Neural progenitor cell (in vitro differentiated cells): ENCODE data around the gene CERS2. TPM values are rescaled to one million over a fixed set of nuclear protein-coding genes. Genes with fewer than 3 reads are reported as not detected.

Experiments
- DNase-seq: peaks from one replicate; pipeline ENCODE4 v3.0.0-alpha.2; 2016; ENCODE audit warnings: low spot score
- H2AFZ ChIP-seq: fragments of 200-600 bp; sonication (generic); replicated peaks from 2 replicates; pipeline ENCODE4 v1.6.1; 2016; ENCODE audit warnings: antibody characterized with exemption
- H3F3A ChIP-seq: fragments of 200-600 bp; sonication (generic); 2 replicates; pipeline ENCODE4 v1.6.1; 2016; ENCODE audit warnings: antibody characterized with exemption, low read depth
- H3K27ac ChIP-seq: fragments of 200-600 bp; sonication (generic); 2 replicates; pipeline ENCODE4 v1.5.1; 2016; ENCODE audit warnings: mild to moderate bottlenecking
- H3K27me3 ChIP-seq: fragments of 200-600 bp; sonication (generic); 2 replicates; pipeline ENCODE4 v1.6.1; 2016; ENCODE audit warnings: mild to moderate bottlenecking, moderate library complexity
- H3K36me3 ChIP-seq: fragments of 200-600 bp; sonication (generic); 2 replicates; pipeline ENCODE4 v1.5.1; 2016
- H3K4me1 ChIP-seq: fragments of 200-600 bp; sonication (generic); 2 replicates; pipeline ENCODE4 v1.6.1; 2016; ENCODE audit warnings: mixed run types
- H3K4me2 ChIP-seq: fragments of 200-600 bp; sonication (generic); 2 replicates; pipeline ENCODE4 v1.6.1; 2016
- H3K4me3 ChIP-seq: fragments of 200-600 bp; sonication (generic); 2 replicates; pipeline ENCODE4 v1.5.1; 2016
- H3K79me2 ChIP-seq: fragments of 200-600 bp; sonication (generic); 2 replicates; pipeline ENCODE4 v1.6.1; 2016; ENCODE audit warnings: low read depth
- H3K9ac ChIP-seq: fragments of 200-600 bp; sonication (generic); 2 replicates; pipeline ENCODE4 v1.6.1; 2016
- H3K9me3 ChIP-seq: fragments of 200-600 bp; sonication (generic); 2 replicates; pipeline ENCODE4 v1.5.1; 2016; ENCODE audit warnings: low read depth
- H4K20me1 ChIP-seq: fragments of 200-600 bp; sonication (generic); 2 replicates; pipeline ENCODE4 v1.6.1; 2016; ENCODE audit warnings: low read depth
- H3K27ac Mint-ChIP-seq: 3 replicates; pipeline ENCODE4 v1.8.0; 2021; ENCODE audit warnings: mixed read lengths
- H3K27me3 Mint-ChIP-seq: 2 replicates; pipeline ENCODE4 v1.8.0; 2022; ENCODE audit warnings: low read depth, mild to moderate bottlenecking, inconsistent platforms, moderate library complexity, mixed read lengths; ENCODE audit not compliant: insufficient read depth
- H3K36me3 Mint-ChIP-seq: 3 replicates; pipeline ENCODE4 v1.8.0; 2021; ENCODE audit warnings: mixed read lengths
- H3K4me1 Mint-ChIP-seq: 3 replicates; pipeline ENCODE4 v1.8.0; 2021; ENCODE audit warnings: mixed read lengths
- H3K4me3 Mint-ChIP-seq: 3 replicates; pipeline ENCODE4 v1.8.0; 2021; ENCODE audit warnings: mild to moderate bottlenecking, moderate library complexity, mixed read lengths
- H3K9me3 Mint-ChIP-seq: 3 replicates; pipeline ENCODE4 v1.8.0; 2020; ENCODE audit warnings: mixed read lengths
- EZH2 ChIP-seq: fragments of 200-600 bp; sonication (generic); IDR thresholded peaks from 2 replicates; pipeline ENCODE4 v1.6.1; 2017; ENCODE audit warnings: antibody characterized with exemption, mild to moderate bottlenecking, moderate library complexity
- EZH2phosphoT487 ChIP-seq: fragments of 200-600 bp; sonication (generic); IDR thresholded peaks from 2 replicates; pipeline ENCODE4 v1.6.1; 2017; ENCODE audit warnings: antibody characterized with exemption
- total RNA-seq: library from RNA; depleted of rRNA; stranded (reverse); fragments of >200 nt; gene quantifications from 2 replicates; pipeline ENCODE4 v1.2.3, GENCODE V29; 2015; ENCODE audit warnings: low replicate concordance
- TF ChIP-seq, protein P1 (sequence below): fragments of 200-600 bp; sonication (generic); IDR thresholded peaks from 2 replicates; pipeline ENCODE4 v1.5.1; 2017; ENCODE audit warnings: antibody characterized with exemption, mild to moderate bottlenecking

Gene CERS2
- total RNA-seq, 1 donor from 2014 or later: 104 TPM

DNA sequence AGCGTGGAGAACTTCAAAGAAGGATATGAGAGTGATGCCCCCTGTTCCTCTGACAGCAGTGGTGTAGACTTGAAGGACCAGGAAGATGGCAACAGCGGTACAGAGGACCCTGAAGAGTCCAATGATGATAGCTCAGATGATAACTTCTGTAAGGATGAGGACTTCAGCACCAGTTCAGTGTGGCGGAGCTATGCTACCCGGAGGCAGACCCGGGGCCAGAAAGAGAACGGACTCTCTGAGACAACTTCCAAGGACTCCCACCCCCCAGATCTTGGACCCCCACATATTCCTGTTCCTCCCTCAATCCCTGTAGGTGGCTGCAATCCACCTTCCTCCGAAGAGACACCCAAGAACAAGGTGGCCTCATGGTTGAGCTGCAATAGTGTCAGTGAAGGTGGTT is 14.0 kb downstream of the CERS2 start:
- Histone ChIP-seq H3K79me2 (no peaks in the 10 kb centered on the region), H3K4me1 (no peaks in the 10 kb centered on the region), H3K4me3 (no peak overlapping the region), H3K36me3 (peaks cover 6% of the 10 kb centered on the region), H3K9me3 (no peaks in the 10 kb centered on the region), H3K9ac (no peak overlapping the region), H3F3A (peaks cover 8% of the 10 kb centered on the region), H4K20me1 (no peaks in the 10 kb centered on the region), H3K27ac (no peak overlapping the region), H2AFZ (no peak overlapping the region), H3K27me3 (no peaks in the 10 kb centered on the region), H3K4me2 (no peak overlapping the region)
- no peak overlapping the region for H3K27ac Mint-ChIP-seq
- H3K4me1 Mint-ChIP-seq: no peaks in the 10 kb centered on the region
- H3K4me3 Mint-ChIP-seq: no peak overlapping the region
- TF ChIP-seq, protein P1, sequence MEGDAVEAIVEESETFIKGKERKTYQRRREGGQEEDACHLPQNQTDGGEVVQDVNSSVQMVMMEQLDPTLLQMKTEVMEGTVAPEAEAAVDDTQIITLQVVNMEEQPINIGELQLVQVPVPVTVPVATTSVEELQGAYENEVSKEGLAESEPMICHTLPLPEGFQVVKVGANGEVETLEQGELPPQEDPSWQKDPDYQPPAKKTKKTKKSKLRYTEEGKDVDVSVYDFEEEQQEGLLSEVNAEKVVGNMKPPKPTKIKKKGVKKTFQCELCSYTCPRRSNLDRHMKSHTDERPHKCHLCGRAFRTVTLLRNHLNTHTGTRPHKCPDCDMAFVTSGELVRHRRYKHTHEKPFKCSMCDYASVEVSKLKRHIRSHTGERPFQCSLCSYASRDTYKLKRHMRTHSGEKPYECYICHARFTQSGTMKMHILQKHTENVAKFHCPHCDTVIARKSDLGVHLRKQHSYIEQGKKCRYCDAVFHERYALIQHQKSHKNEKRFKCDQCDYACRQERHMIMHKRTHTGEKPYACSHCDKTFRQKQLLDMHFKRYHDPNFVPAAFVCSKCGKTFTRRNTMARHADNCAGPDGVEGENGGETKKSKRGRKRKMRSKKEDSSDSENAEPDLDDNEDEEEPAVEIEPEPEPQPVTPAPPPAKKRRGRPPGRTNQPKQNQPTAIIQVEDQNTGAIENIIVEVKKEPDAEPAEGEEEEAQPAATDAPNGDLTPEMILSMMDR: no peak
- no peak for TF ChIP-seq EZH2phosphoT487
- no peak for TF ChIP-seq EZH2
- peaks cover 3% of the 10 kb centered on the region for H3K27me3 Mint-ChIP-seq
- H3K36me3 Mint-ChIP-seq: peaks cover 50% of the 10 kb centered on the region
- no peaks in the 10 kb centered on the region for H3K9me3 Mint-ChIP-seq
- no peak for DNase-seq

GRCh38 chr1:150957666-150958065 is 17.0 kb downstream of the CERS2 start:
- no peaks in the 10 kb centered on the region for H3K27me3 ChIP-seq
- H3K4me2 ChIP-seq: no peak overlapping the region
- Mint-ChIP-seq H3K9me3 (no peaks in the 10 kb centered on the region), H3K27me3 (no peaks in the 10 kb centered on the region), H3K36me3 (peaks cover 38% of the 10 kb centered on the region), H3K4me3 (no peak overlapping the region), H3K27ac (no peak overlapping the region), H3K4me1 (no peaks in the 10 kb centered on the region)
- no peak overlapping the region for H2AFZ ChIP-seq
- H3F3A ChIP-seq: peaks cover 4% of the 10 kb centered on the region
- no peaks in the 10 kb centered on the region for H4K20me1 ChIP-seq
- TF ChIP-seq, protein P1: no peak
- no peaks in the 10 kb centered on the region for H3K4me1 ChIP-seq
- no peak overlapping the region for H3K27ac ChIP-seq
- H3K79me2 ChIP-seq: no peaks in the 10 kb centered on the region
- no peak for DNase-seq
- H3K9me3 ChIP-seq: no peaks in the 10 kb centered on the region
- H3K36me3 ChIP-seq: peaks cover 6% of the 10 kb centered on the region
- no peak overlapping the region for H3K4me3 ChIP-seq
- no peak overlapping the region for H3K9ac ChIP-seq

DNA sequence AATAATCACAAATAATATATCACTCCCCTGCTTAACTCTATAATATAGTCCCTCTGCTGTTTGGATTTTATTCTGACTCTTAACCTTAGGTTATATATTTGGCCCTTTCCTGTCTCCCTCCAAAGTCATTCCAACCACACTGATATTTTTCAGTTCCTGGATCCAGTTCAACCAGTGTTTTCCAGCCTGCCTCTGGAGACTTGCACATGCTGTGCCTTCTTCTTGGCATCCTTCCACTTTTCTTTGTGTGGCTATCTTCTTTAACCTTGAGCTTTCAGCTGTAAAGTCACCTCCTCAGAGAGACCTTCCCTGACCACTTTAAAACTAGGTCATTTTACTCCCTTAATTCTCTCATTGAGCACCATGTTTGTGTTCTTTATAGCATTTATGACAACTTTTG is 19.4 kb downstream of the CERS2 start:
- no peaks in the 10 kb centered on the region for H3K9me3 Mint-ChIP-seq
- H3K36me3 Mint-ChIP-seq: peaks cover 35% of the 10 kb centered on the region
- no peaks in the 10 kb centered on the region for H3K4me1 ChIP-seq
- H3K27me3 Mint-ChIP-seq: no peaks in the 10 kb centered on the region
- H3K27ac Mint-ChIP-seq: no peak overlapping the region
- no peaks in the 10 kb centered on the region for H4K20me1 ChIP-seq
- H3K9me3 ChIP-seq: no peaks in the 10 kb centered on the region
- no peak overlapping the region for H3K9ac ChIP-seq
- H3K4me2 ChIP-seq: no peak overlapping the region
- TF ChIP-seq EZH2phosphoT487: no peak
- TF ChIP-seq, protein P1: no peak
- TF ChIP-seq EZH2: no peak
- H2AFZ ChIP-seq: no peak overlapping the region
- peaks cover 12% of the 10 kb centered on the region for H3K36me3 ChIP-seq
- H3K4me3 Mint-ChIP-seq: no peak overlapping the region
- no peaks in the 10 kb centered on the region for H3K27me3 ChIP-seq
- H3F3A ChIP-seq: no peaks in the 10 kb centered on the region
- no peak overlapping the region for H3K4me3 ChIP-seq
- no peak overlapping the region for H3K27ac ChIP-seq
- no peak for DNase-seq
- no peaks in the 10 kb centered on the region for H3K4me1 Mint-ChIP-seq
- H3K79me2 ChIP-seq: no peaks in the 10 kb centered on the region

GRCh38 chr1:150954708-150955107 is 19.9 kb downstream of the CERS2 start:
- Histone ChIP-seq H2AFZ (no peak overlapping the region), H3K4me1 (no peaks in the 10 kb centered on the region), H3K27me3 (no peaks in the 10 kb centered on the region), H3K27ac (no peak overlapping the region), H3K4me2 (no peak overlapping the region), H3K9ac (no peak overlapping the region), H3K9me3 (no peaks in the 10 kb centered on the region), H3F3A (no peaks in the 10 kb centered on the region), H4K20me1 (no peaks in the 10 kb centered on the region), H3K4me3 (no peak overlapping the region), H3K36me3 (peaks cover 12% of the 10 kb centered on the region), H3K79me2 (no peaks in the 10 kb centered on the region)
- no peak for DNase-seq
- Mint-ChIP-seq H3K27me3 (no peaks in the 10 kb centered on the region), H3K4me1 (no peaks in the 10 kb centered on the region), H3K9me3 (no peaks in the 10 kb centered on the region), H3K27ac (no peak overlapping the region), H3K4me3 (no peak overlapping the region), H3K36me3 (peaks cover 36% of the 10 kb centered on the region)
- TF ChIP-seq EZH2 (no peak), EZH2phosphoT487 (no peak)
- TF ChIP-seq, protein P1: no peak
